GM19025 (cell line): ENCODE data around the gene SPTLC2.

ENCODE experiments used
- ATAC-seq: cut with Tn5 transposase; IDR thresholded peaks from one replicate; pipeline ENCODE4 v1.9.1; 2021; ENCODE audit warnings: mild to moderate bottlenecking, low read depth, moderate library complexity; ENCODE audit not compliant: unreplicated experiment

SPTLC2 gene

GRCh38 chr14:77625360-77625759 lies 8.9 kb upstream of the SPTLC2 start:
- ATAC-seq: no peak

- ATAC-seq: no peak
These were observed 6.8 kb upstream of the SPTLC2 start for GRCh38 chr14:77623201-77623600.

GRCh38 chr14:77622366-77622961 lies 6.0 kb upstream of the SPTLC2 start:
- no peak for ATAC-seq

DNA sequence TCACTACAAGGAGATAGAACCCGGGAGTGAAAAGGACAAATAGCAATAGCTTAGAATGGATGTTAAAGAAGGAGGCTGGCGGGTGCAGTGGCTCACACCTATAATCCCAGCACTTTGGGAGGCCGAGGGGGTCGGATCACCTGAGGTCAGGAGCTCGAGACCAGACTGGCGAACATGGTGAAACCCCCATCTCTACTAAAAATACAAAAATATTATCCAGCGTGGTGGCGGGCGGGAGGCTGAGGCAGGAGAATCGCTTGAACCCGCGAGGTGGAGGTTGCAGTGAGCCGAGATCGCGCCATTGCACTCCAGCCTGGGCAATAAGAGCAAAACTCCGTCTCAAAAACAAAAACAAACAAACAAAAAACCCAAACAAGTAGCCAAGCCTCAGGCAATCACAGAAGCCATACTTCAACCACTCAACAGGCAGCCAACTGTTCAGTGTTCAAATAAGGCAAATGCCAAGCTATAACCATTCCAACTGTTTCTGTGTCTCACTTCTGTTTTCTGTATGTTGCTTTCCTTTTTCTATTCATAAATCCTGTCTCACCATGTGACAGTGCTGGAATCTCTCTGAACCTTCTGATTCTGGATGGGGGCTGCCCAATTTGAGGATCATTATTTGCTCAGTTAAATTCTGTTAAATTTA lies 3.9 kb upstream of the SPTLC2 start:
- ATAC-seq: no peak

DNA sequence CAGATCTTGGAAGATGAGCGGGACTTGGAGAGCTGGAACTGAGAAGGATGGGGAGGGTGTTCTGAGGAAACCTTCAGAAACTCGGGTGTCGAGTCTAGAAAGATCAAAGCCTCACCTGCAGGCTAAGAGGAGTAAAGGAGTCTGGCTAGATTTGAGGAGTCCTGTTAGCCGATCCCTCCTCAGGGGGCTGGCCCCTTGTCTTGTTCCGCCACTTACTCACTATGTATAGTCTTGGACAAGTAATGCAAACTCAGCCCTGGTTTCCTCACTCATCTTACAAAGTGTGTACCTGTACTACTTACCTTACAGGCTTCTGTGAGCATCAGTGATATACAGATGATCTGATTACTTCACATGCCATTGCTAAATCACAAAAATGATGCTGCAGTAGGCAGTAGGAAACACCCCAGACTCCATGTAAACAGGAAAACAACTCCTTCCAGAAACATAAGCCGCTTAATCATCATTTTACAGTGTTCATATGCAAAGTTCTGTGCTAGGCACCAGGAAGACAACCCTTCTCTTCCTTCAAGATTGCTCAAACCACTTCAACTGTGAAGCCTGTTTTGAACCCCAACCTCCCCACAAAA lies 2.0 kb upstream of the SPTLC2 start:
- no peak for ATAC-seq

- ATAC-seq: no peak
These were observed 344 bp downstream of the SPTLC2 start for GRCh38 chr14:77616133-77616453.

- ATAC-seq: no peak
These were observed 890 bp downstream of the SPTLC2 start for GRCh38 chr14:77615361-77616132.

- ATAC-seq: no peak
These were observed 3.2 kb downstream of the SPTLC2 start for GRCh38 chr14:77613201-77613600.

- ATAC-seq: no peak
These were observed 4.3 kb downstream of the SPTLC2 start for GRCh38 chr14:77612011-77612620.

DNA sequence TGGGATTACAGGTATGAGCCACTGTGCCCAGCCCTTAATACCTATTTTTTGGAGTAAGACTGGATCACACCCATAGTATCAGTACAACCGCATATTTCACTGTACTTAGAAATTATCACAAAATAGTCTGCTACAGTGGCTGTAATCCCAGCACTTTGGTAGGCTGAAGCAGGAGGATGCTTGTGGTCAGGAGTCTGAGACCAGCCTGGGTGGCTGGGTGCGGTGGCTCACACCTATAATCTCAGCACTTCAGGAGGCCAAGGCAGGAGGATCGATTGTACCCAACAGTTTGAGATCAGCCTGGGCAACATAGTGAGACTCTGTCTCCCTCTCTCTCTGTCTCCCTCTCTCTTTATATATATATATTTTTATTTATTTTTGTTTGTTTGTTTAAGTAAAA lies 5.9 kb downstream of the SPTLC2 start:
- no peak for ATAC-seq

DNA sequence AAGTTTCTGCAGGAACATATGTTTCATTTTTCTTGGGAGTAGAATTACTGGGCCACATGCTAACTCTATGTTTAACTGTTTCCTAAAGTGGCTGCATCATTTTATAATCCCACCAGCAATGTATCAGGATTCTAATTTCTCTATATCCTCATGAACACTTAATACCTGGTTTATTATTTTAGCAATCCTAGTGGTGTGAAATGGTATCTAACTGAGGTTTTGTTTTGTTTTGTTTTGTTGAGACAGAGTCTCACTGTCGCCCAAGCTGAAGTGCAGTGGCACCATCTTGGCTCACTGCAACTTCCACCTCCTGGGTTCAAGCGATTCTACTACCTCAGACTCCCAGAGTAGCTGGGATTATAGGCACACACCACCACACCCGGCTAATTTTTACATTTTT lies 6.5 kb downstream of the SPTLC2 start:
- no peak for ATAC-seq

DNA sequence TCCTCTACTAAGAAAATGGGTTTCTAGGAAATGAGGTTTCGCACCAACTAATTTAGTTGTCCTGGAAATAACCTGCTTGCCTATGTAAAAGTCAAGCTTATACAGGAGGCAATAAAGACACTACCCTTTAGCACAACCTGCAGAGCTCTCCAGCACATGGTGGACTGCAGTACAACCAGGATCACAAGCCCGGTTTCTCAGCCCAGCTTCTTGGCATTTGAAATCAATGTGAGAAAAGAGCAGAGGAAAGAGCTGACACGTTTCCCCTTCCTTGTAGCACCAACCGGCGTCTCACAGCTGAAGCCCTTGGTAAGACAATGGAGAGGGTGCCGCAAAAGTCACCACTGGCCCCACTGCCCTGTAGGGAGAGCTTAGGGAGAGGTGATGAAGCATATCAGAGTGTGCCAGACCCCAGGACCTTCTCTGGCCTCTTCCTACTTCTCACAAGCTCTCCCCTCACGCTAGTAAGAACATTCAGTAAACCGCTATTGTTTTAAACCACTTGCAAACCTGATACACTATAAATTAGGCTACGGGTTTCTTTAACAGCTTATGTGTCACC lies 8.6 kb downstream of the SPTLC2 start:
- ATAC-seq: peak; percentile 61

DNA sequence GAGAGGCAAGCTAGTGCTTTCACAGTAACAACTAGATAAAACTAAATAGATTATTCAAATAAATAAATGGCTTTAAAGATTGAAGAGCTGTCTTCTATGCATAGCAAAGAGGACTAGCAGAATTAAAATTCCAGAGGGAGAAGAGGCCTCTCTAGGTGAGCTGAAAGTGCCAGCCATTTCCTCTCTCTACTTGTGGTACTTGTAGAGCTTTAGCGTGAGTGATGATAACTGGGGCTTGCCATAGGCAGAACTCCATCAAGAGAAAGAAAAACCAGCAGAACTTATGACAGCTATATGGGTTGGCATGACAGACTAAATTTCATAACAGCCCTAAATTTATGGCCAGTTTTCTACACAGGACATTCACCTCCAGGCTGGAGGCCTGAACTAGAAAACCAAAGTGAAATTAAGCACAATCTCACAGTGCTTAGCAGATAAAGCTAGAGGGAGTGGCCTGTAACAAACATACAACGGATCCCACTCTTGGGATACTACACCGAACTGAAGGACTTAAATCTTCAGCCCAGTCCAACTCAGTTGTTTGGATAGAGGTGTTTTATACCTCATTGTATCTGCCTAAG lies 11.0 kb downstream of the SPTLC2 start:
- no peak for ATAC-seq

GRCh38 chr14:77603654-77604255 lies 12.7 kb downstream of the SPTLC2 start:
- ATAC-seq: no peak

- ATAC-seq: no peak
These were observed 13.4 kb downstream of the SPTLC2 start for GRCh38 chr14:77603031-77603430.

DNA sequence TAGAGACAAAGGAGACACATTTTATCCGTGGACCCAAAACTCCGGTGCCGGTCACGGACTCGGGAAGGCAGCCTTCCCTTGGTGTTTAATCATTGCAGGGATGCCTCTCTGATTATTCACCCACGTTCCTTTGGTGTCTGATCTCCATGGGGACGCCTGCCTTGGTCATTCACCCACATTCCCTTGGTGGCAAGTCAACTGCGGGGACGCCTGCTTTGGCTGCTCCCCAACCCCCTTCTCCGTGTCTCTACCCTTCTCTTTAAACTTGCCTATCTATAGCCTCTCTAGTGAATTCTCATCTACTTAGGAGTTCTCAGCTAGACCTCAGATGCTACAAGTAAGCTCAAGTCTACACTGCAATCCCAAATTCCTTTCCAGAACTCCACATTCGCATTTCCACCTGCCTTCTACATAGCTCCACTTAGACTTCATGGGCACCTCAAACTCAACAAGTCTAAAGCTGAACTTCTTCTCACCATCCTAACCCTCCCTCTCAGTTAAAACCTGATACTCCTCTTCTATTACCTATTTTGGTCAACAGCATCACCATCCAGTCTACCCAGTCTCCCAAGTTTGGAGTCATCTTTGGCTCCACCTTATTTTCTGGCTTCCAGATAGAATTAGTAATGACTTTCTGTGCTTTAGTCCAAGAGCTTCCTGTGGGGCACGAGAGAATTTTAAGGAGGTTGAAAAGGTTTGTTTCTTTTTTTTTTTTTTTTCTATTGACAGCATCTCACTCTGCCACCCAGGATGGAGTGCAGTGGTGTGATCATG lies 14.4 kb downstream of the SPTLC2 start:
- no peak for ATAC-seq

- ATAC-seq: no peak
These were observed 16.5 kb downstream of the SPTLC2 start for GRCh38 chr14:77599889-77600288.

DNA sequence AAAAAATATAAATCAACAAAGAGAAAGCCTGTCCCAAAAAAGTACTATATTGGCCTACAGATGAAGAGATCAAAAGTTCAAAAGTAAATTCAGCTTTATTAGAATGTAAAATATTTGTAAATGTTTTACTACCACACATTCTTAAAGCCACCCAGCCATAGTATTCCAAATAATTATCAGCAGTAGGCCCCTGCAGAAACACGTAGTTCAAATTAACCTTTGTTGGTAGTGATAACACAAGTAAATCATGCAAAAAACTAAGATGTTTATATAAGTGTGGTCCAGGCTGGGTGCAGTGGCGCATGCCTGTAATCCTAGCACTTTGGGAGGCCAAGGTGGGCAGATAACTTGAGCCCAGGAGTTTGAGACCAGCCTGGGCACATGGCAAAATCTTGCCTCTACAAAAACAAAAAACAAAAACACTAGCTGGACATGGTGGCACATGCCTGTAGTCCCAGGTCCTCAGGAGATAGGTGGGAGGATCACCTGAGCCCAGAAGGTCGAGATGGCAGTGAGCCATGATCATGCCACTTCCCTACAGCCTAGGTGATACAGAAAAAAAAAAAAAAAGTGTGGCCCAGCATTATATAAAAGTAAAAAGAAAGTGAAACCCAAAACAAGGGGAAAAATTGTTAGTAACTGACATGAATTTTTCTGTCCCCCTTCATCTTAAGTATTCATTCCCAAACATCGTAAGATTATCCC lies 17.9 kb downstream of the SPTLC2 start:
- ATAC-seq: no peak

- ATAC-seq: no peak
These were observed 22.9 kb downstream of the SPTLC2 start for GRCh38 chr14:77593501-77593961.
